MCF 10A (cell line): ENCODE measurements around the gene PCDHGA6. TPM values are rescaled to one million over a fixed set of nuclear protein-coding genes. Genes with fewer than 3 reads are reported as not detected.

ENCODE experiments used
- BruUV-seq: library from RNA; stranded (reverse); fragments of 400-500 nt; replicated peaks from 2 replicates; lab custom pipeline; 2021; lab: Mats Ljungman, UMichigan
- CTCF ChIA-PET: fragments of 300-600 bp; sonication (Branson Sonifier 250); formaldehyde crosslinking; extraction: SDS; loops from one replicate; lab custom pipeline; 2021; ENCODE audit warnings: antibody characterized with exemption, inconsistent platforms; lab: Yijun Ruan, JAX
- POLR2A ChIA-PET: fragments of 300-600, 350-650 bp; sonication (Branson Sonifier 250); formaldehyde crosslinking; extraction: SDS; loops from one replicate; lab custom pipeline; 2020; ENCODE audit warnings: antibody characterized with exemption, inconsistent platforms; lab: Yijun Ruan, JAX
- DNase-seq: peaks from one replicate; pipeline ENCODE4 v3.0.0-alpha.2; 2018; ENCODE audit not compliant: unreplicated experiment
- H3K27ac Mint-ChIP-seq: one replicate; pipeline ENCODE4 v1.8.0; 2022; ENCODE audit warnings: mild to moderate bottlenecking, low read depth, mixed read lengths; ENCODE audit not compliant: unreplicated experiment
- H3K27me3 Mint-ChIP-seq: one replicate; pipeline ENCODE4 v1.8.0; 2022; ENCODE audit warnings: mixed read lengths; ENCODE audit not compliant: insufficient read depth, unreplicated experiment
- H3K36me3 Mint-ChIP-seq: one replicate; pipeline ENCODE4 v1.8.0; 2022; ENCODE audit warnings: mild to moderate bottlenecking, moderate library complexity, mixed read lengths; ENCODE audit not compliant: insufficient read depth, unreplicated experiment
- H3K4me1 Mint-ChIP-seq: one replicate; pipeline ENCODE4 v1.8.0; 2022; ENCODE audit warnings: mixed read lengths; ENCODE audit not compliant: insufficient read depth, unreplicated experiment
- H3K4me3 Mint-ChIP-seq: one replicate; pipeline ENCODE4 v1.8.0; 2022; ENCODE audit warnings: mild to moderate bottlenecking, moderate library complexity, mixed read lengths; ENCODE audit not compliant: unreplicated experiment
- H3K9me3 Mint-ChIP-seq: one replicate; pipeline ENCODE4 v1.8.0; 2022; ENCODE audit warnings: mixed read lengths; ENCODE audit not compliant: unreplicated experiment
- intact Hi-C: fragments of 100-400 bp; cut with micrococcal nuclease; formaldehyde crosslinking; loops from 2 replicates; pipeline ENCODE4 v1.14.1; 2022
- total RNA-seq: library from RNA; stranded (reverse); gene quantifications from 2 replicates; pipeline ENCODE4 v1.2.3, GENCODE V29; 2022
- TF ChIP-seq, protein P1 (sequence below): fragments of 200-600 bp; IDR thresholded peaks from one replicate; pipeline ENCODE4 v1.8.0; 2022; ENCODE audit warnings: antibody characterized with exemption, mild to moderate bottlenecking; ENCODE audit not compliant: unreplicated experiment

Gene PCDHGA6
- total RNA-seq, 1 experiment from 2014 or later, result 0.44 TPM

DNA sequence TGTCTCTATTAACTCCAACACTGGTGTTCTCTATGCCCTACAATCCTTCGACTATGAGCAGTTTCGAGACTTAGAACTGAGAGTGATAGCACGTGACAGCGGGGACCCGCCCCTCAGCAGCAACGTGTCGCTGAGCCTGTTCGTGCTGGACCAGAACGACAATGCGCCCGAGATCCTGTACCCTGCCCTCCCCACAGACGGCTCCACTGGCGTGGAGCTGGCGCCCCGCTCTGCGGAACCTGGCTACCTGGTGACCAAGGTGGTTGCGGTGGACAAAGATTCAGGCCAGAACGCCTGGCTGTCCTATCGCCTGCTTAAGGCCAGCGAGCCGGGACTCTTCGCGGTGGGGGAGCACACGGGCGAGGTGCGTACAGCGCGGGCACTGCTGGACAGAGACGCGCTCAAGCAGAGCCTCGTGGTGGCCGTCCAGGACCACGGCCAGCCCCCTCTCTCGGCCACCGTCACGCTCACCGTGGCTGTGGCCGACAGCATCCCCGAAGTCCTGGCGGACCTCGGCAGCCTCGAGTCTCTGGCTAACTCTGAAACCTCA is 49.1 kb downstream of the PCDHGA6 start:
- no peak for DNase-seq
- TF ChIP-seq, protein P1, sequence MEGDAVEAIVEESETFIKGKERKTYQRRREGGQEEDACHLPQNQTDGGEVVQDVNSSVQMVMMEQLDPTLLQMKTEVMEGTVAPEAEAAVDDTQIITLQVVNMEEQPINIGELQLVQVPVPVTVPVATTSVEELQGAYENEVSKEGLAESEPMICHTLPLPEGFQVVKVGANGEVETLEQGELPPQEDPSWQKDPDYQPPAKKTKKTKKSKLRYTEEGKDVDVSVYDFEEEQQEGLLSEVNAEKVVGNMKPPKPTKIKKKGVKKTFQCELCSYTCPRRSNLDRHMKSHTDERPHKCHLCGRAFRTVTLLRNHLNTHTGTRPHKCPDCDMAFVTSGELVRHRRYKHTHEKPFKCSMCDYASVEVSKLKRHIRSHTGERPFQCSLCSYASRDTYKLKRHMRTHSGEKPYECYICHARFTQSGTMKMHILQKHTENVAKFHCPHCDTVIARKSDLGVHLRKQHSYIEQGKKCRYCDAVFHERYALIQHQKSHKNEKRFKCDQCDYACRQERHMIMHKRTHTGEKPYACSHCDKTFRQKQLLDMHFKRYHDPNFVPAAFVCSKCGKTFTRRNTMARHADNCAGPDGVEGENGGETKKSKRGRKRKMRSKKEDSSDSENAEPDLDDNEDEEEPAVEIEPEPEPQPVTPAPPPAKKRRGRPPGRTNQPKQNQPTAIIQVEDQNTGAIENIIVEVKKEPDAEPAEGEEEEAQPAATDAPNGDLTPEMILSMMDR, result no peak
- Mint-ChIP-seq H3K4me1 (no peaks in the 10 kb centered on the region), H3K27me3 (no peaks in the 10 kb centered on the region), H3K4me3 (no peak overlapping the region), H3K36me3 (no peaks in the 10 kb centered on the region), H3K9me3 (peaks cover 41% of the 10 kb centered on the region), H3K27ac (no peak overlapping the region)
- POLR2A ChIA-PET, result interaction anchor here (0.6 kb wide), 1 partner anchor 94 kb away, joined by 3 read pairs; no protein-coding TSS in a partner anchor
- BruUV-seq, result no TSS peak
- CTCF ChIA-PET, result interaction anchor here (1.2 kb wide), 1 partner anchor 10 kb away, joined by 4 read pairs; the partner anchor contains the start of gene PCDHGA10
- intact Hi-C loops, result no loop called here

DNA sequence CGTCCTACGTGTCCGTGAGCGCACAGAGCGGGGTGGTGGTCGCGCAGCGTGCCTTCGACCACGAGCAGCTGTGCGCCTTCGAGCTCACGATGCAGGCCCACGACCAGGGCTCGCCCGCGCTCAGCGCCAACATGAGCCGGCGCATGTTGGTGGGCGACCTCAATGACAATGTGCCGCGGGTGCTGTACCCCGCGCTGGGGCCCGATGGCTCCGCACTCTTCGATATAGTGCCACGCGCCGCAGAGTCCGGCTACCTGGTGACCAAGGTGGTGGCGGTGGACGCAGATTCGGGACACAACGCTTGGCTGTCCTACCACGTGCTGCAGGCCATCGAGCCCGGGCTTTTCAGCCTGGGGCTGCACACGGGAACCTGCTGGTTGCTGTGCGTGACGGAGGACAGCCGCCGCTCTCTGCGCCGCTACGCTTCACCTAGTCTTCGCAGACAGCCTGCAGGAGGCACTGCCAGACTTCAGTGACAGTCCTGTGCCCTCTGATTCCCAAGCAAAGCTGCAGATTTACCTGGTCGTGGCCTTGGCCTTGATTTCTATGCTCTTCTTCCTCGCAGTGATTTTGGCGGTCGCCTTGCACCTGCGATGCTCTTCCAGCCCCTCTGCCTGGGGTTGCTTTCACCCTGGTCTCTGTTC is 54.2 kb downstream of the PCDHGA6 start:
- H3K4me3 Mint-ChIP-seq, result no peak overlapping the region
- no peaks in the 10 kb centered on the region for H3K4me1 Mint-ChIP-seq
- POLR2A ChIA-PET, result interaction anchor here (1.2 kb wide), 1 partner anchor 10 kb away, joined by 4 read pairs; no protein-coding TSS in a partner anchor
- no peak for DNase-seq
- TF ChIP-seq, protein P1, result no peak
- H3K27me3 Mint-ChIP-seq, result no peaks in the 10 kb centered on the region
- H3K9me3 Mint-ChIP-seq, result peaks cover 45% of the 10 kb centered on the region
- no peaks in the 10 kb centered on the region for H3K36me3 Mint-ChIP-seq
- intact Hi-C loops, result no loop called here
- CTCF ChIA-PET, result no interaction called here
- no peak overlapping the region for H3K27ac Mint-ChIP-seq
- no TSS peak for BruUV-seq

Other genes with a start within 250 kb of the PCDHGA6 start
- 1.2 and 1.7 TPM in 2 replicates for gene PCDHB5, start 238.7 kb upstream of the PCDHGA6 start, total RNA-seq
- gene PCDHB6, start 223.8 kb upstream of the PCDHGA6 start, total RNA-seq, result 0.19 and 0.22 TPM in 2 replicates
- 0.28 and 0.29 TPM in 2 replicates for gene PCDHB7, start 201.2 kb upstream of the PCDHGA6 start, total RNA-seq
- gene PCDHB8, start 196.1 kb upstream of the PCDHGA6 start, total RNA-seq, result 0.34 TPM in 1 of 2 replicates, not detected in the other
- gene PCDHB16, start 191.5 kb upstream of the PCDHGA6 start, total RNA-seq, result 1.8 and 2.5 TPM in 2 replicates
- 1.0 and 1.8 TPM in 2 replicates for gene PCDHB9, start 186.7 kb upstream of the PCDHGA6 start, total RNA-seq
- 1.2 and 1.4 TPM in 2 replicates for gene PCDHB10, start 181.5 kb upstream of the PCDHGA6 start, total RNA-seq
- 0.75 and 1.3 TPM in 2 replicates for gene PCDHB11, start 174.3 kb upstream of the PCDHGA6 start, total RNA-seq
- gene PCDHB12, start 165.2 kb upstream of the PCDHGA6 start, total RNA-seq, result 1.6 and 2.3 TPM in 2 replicates
- 3.5 and 4.7 TPM in 2 replicates for gene PCDHB13, start 160.0 kb upstream of the PCDHGA6 start, total RNA-seq
- gene PCDHB14, start 150.5 kb upstream of the PCDHGA6 start, total RNA-seq, result 4.7 and 6.2 TPM in 2 replicates
- gene PCDHB15, start 128.5 kb upstream of the PCDHGA6 start, total RNA-seq, result 0.91 and 1.2 TPM in 2 replicates
- gene SLC25A2, start 69.8 kb upstream of the PCDHGA6 start, total RNA-seq, result 0.37 and 0.79 TPM in 2 replicates
- gene TAF7, start 53.1 kb upstream of the PCDHGA6 start, total RNA-seq, result 81.3 and 94.9 TPM in 2 replicates
- gene PCDHGA1, start 43.4 kb upstream of the PCDHGA6 start, total RNA-seq, result 0.20 and 0.35 TPM in 2 replicates
- 0.32 and 0.33 TPM in 2 replicates for gene PCDHGA2, start 35.1 kb upstream of the PCDHGA6 start, total RNA-seq
- 0.07 and 0.25 TPM in 2 replicates for gene PCDHGA3, start 30.1 kb upstream of the PCDHGA6 start, total RNA-seq
- 0.19 and 0.59 TPM in 2 replicates for gene PCDHGB1, start 23.8 kb upstream of the PCDHGA6 start, total RNA-seq
- gene PCDHGA4, start 18.9 kb upstream of the PCDHGA6 start, total RNA-seq, result 0.26 and 0.44 TPM in 2 replicates
- 0.61 and 0.88 TPM in 2 replicates for gene PCDHGB2, start 13.9 kb upstream of the PCDHGA6 start, total RNA-seq
- 0.25 and 0.42 TPM in 2 replicates for gene PCDHGA5, start 9.7 kb upstream of the PCDHGA6 start, total RNA-seq
- gene PCDHGB3, start 3.6 kb upstream of the PCDHGA6 start, total RNA-seq, result 0.33 and 0.56 TPM in 2 replicates
- gene PCDHGA7, start 8.9 kb downstream of the PCDHGA6 start, total RNA-seq, result 0.56 and 0.86 TPM in 2 replicates
- 0.49 and 0.79 TPM in 2 replicates for gene PCDHGB4, start 13.8 kb downstream of the PCDHGA6 start, total RNA-seq
- gene PCDHGA8, start 18.7 kb downstream of the PCDHGA6 start, total RNA-seq, result 0.28 and 0.56 TPM in 2 replicates
- gene PCDHGB5, start 24.1 kb downstream of the PCDHGA6 start, total RNA-seq, result 3.2 and 5.6 TPM in 2 replicates
- 0.89 and 1.3 TPM in 2 replicates for gene PCDHGA9, start 28.9 kb downstream of the PCDHGA6 start, total RNA-seq
- gene PCDHGB6, start 34.1 kb downstream of the PCDHGA6 start, total RNA-seq, result 0.68 and 1.4 TPM in 2 replicates
- gene PCDHGA10, start 39.1 kb downstream of the PCDHGA6 start, total RNA-seq, result 1.4 TPM in 2 replicates
- gene PCDHGB7, start 43.8 kb downstream of the PCDHGA6 start, total RNA-seq, result 0.75 and 1.2 TPM in 2 replicates
- gene PCDHGA11, start 47.2 kb downstream of the PCDHGA6 start, total RNA-seq, result 0.30 and 0.76 TPM in 2 replicates
- 0.79 and 0.91 TPM in 2 replicates for gene PCDHGA12, start 56.6 kb downstream of the PCDHGA6 start, total RNA-seq
- 17.3 and 31.7 TPM in 2 replicates for gene PCDHGC3, start 102.1 kb downstream of the PCDHGA6 start, total RNA-seq
- gene PCDHGC4, start 111.1 kb downstream of the PCDHGA6 start, total RNA-seq, result 0.40 and 1.7 TPM in 2 replicates
- 0.61 and 0.69 TPM in 2 replicates for gene PCDHGC5, start 115.2 kb downstream of the PCDHGA6 start, total RNA-seq
- gene DIAPH1, start 245.1 kb downstream of the PCDHGA6 start, total RNA-seq, result 203 and 228 TPM in 2 replicates